Stimulated activated CD8-positive, alpha-beta memory T cell treated with anti-CD3 and anti-CD28 coated beads, Interleukin-4, amount 100 ng/mL, for 1 hour (primary cell): ENCODE results near the gene LENG8.

Source experiments
- DNase-seq, 2 donors: peaks; one replicate each; pipeline ENCODE4 v3.0.0-alpha.2; 2020; ENCODE audit warnings: low read depth in 2 of 2, low spot score in 1 of 2

Gene LENG8

DNA sequence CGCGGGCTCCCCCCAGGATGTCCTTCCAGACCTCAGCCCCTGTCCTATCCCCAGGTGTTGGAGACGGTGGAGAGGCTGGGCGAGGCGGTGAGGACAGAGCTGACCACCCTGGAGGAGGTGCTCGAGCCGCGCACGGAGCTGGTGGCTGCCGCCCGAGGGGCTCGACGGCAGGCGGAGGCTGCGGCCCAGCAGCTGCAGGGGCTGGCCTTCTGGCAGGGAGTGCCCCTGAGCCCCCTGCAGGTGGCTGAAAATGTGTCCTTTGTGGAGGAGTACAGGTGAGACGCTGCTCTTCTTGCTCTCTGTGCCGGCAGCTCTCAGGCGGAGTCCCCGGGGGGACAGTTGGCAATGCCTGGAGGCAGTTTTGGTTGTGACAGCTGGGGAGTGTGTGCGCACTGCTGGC is 26.9 kb upstream of the LENG8 start:
- no peak for DNase-seq

DNA sequence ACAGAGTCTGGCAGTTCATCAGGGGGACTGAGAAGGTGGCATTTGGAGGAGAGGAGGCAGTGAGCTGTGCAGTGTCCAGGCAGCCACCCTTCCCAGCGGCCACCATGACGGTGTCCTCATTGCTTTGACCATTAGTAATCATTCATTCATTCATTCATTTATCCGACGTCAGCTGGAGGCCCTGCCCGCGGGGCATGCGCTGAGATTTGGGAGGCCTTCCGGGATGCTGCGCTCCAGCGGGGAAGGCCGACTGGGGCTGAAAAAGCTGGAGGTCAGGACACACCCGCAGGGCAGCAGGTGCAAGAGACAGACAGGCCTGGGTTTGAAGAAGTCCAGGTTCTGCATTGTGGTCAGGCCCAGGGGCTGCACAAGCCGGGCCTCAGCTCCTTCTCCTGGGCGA is 24.8 kb upstream of the LENG8 start:
- DNase-seq = no peak

DNA sequence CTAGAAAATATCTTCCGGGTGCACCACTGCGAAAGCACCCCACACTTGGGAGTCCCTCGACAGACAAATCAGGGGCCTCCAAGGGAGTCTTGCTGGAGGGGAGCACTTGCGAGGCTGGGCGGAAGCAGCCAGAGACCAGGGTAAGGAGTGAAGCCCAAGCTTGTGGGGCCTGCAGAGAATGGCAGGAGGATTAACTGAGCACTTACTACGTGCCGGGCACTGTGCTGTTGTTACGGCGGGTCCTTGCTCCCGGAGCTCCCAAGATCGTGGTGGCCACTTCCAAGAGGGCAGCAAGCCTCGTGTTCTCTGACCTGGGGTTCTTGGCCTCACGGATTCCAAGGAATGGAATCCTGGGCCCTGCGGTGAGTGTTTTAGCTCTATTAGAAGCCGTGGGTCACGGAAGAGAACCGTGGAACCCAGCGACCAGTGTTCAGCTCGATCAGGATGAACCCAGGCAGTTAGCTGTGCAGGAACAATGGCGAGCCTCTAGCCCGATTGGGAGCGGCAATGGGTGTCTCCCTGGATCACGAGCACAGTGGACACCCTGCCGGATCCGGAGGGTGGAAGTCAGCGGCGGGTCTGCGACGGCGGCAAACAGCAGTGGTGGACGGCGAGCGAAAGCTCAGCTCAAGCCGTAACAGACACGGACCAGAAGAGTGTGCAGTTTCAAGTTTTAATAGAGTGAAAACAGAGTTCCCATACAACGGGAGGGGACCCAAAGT is 24.2 kb upstream of the LENG8 start:
- no peak for DNase-seq

- no peak for DNase-seq
These were observed 23.6 kb upstream of the LENG8 start for GRCh38 chr19:54425382-54425723.

DNA sequence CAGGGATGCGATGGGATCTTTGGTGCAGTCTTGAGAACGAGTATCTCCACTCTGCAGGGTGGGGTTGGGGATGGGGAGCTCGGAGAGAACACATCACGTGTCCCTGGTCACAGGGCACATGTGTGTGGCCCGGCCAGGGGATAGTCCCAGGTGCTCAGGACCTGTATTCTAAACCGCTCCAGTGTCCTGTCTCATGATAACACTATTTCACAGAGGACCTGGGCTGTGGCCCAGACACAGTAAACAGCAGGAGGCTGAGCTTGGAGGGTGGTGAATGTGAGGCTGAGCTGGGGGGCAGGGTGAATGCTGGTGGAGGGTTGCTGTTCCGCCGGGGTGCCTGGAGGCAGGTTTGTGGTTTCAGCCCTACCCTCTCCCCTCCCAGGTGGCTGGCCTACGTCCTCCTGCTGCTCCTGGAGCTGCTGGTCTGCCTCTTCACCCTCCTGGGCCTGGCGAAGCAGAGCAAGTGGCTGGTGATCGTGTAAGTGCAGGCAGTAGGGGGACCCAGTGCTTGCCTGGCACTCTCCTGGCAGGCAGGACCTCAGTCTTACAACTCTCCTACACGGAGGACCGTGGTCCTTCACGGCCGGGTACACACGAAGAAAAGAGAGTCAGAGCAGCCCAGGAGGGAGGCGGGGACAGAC is 22.6 kb upstream of the LENG8 start:
- DNase-seq = no peak

GRCh38 chr19:54427586-54427985 is 21.4 kb upstream of the LENG8 start:
- no peak for DNase-seq

DNA sequence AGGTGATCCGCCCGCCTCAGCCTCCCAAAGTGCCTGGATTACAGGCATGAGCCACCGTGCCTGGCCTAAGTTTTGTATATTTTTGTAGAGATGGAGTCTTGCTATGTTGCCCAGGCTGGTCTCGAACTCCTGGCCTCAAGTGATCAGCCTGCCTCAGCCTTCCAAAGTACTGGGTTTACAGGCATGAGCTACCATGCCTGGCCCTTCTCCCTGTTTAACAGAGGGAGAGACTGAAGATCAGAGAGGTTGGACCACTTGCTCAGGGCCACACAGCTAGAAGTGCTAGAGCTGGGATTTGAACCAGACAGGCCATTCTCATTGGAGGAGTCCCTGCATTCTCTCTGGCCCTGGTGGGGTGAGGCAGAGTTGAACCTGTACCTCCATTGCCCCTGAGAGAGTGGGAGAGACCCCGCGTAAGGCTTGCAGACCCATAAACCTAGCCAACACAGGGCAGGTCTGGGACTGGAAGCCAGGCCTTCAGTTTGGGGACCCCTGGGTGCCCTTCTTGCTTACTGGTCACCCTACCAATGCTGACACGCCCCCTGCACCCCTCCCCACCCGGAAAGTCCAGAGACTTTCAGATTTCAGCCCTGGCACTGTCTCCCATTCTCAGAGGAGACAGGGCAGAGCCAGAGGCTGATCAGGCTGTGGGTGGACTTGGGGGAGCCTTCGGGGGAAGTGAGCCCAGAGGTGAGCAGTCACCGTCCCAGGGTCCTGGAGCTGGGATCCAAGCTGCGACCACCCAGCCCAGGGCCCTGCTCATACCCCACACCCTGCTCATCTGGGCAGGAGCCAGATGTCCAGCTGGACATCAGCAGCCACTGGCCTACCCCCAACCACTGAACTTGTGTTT is 20.4 kb upstream of the LENG8 start:
- DNase-seq = no peak

GRCh38 chr19:54429176-54429495 is 19.9 kb upstream of the LENG8 start:
- DNase-seq = no peak

DNA sequence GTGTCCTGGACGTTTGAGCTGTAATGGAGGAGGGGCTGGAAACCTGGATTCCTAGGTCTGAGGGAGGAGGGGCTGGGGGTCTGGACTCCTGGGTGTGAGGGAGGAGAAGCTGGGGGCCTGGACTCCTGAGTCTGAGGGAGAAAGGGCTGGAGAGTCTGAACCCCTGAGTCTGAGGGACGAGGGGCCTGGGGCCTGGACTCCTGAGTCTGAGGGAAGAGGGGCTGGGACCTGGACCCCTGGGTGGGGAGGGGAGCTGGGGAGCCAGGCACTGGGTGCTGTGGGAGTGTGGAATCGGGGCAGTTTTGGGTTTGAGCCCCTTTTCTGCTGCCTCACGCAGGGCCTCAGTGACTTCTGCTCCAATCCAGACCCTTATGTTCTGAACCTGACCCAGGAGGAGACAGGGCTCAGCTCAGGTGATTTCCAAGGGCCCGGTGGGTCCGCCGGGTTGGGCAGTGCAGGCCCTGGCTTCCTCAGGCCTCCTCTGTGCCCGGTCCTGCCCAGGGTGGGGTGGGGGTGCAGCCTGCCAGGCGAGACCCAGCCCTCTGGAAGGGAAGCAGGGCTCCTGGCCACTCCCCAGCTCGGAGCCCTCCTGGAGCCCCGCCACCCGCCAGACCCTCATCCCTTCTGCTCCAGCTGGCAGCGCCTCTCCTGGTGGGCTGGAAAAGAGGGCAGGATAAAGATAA is 19.3 kb upstream of the LENG8 start:
- no peak for DNase-seq

DNA sequence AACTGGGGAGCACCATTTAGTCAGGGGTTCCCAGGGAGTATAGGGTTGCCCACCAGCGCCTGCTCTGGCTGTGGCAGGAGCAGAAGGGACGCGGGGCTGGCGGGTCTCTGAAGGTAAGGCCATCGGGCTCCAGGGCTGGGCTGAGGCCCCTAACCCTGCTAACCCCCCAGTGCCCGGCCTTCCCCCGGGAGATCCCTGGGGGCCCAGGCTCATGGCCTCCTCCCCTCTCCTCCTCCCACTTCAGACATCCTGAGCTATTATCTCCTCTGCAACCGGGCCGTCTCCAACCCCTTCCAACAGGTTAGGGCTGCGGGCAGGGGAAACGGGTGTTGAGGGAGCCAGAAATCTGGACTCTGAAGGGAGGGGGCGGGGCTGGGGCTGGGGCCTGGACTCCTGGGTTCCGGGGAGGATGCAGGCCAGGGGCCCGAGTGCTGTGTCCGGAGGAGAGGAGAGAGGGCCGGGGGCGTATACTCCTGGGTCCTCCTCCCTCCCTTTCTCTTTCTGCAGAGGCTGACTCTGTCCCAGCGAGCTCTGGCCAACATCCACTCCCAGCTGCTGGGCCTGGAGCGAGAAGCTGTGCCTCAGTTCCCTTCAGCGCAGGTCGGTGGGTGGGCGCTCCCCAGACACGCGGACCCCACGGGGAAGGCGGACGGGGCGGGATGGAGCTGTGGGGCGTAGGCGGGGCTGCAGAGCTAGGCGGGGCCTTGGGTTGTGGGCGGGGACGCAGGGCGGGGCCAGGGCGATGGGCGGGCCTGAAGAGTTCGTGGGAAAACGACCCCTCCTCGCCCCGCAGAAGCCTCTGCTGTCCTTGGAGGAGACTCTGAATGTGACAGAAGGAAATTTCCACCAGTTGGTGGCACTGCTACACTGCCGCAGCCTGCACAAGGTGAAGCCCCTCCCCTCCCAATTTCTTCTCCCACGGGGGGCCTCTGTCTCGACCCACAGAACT is 18.4 kb upstream of the LENG8 start:
- no peak for DNase-seq

- no peak for DNase-seq
These were observed 17.7 kb upstream of the LENG8 start for GRCh38 chr19:54431255-54431838.

GRCh38 chr19:54432144-54432738 is 16.8 kb upstream of the LENG8 start:
- no peak for DNase-seq

- no peak for DNase-seq
These were observed 15.3 kb upstream of the LENG8 start for GRCh38 chr19:54433697-54434096.

DNA sequence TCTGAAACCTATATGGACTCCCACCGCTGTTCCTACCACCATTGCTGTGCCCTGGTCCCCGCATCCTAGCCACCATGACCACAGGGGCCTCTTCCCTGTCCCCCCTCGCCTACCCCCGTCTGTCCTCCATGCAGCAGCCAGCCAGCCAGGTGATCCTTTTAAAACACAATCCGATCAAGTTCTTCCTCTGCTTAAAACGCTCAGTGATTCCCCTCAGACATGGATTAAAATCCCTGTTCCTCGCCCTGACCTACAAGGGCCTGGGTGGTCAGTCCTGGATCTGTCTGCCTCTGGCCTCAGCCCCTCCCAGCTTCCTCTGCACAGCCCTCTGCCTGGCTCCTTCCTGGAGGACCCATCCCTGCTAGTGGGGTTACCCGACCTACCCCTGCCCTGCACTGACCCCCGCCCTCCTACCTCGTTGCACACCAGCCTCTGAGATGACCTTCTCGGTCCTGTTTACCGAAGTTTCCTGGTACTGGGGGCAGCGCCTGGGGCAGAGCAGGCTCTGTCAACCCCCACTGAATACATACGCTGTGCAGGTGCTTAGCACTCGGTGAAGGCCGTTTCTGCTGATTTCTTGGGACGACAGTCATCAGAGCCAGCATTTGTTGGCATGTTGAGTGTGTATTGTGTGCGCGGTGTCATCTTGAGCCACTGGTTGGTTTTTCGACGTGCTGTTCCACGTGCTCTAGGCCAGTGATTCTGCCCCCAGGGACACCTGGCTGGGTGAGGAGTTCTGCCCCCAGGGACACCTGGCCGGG is 14.7 kb upstream of the LENG8 start:
- no peak for DNase-seq

- DNase-seq = no peak
These were observed 14.2 kb upstream of the LENG8 start for GRCh38 chr19:54434873-54435214.

DNA sequence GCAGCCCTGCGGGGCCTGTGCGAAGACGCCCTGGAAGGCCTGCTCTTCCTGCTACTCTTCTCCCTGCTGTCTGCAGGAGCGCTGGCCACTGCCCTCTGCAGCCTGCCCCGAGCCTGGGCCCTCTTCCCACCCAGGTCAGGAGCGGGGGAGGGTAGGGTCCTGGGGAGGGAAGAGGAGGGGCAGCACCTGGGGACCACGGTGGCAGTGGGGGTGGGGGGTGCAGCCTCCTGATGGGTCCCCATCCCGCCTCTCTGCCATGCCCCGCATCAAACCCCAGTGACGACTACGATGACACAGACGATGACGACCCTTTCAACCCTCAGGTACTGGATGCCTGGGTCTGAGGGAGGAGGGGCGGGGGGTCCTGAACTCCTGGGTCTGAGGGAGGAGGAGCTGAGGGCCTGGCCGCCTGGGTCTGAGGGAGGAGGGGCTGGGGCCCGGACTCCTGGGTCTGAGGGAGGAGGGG is 13.4 kb upstream of the LENG8 start:
- no peak for DNase-seq

DNA sequence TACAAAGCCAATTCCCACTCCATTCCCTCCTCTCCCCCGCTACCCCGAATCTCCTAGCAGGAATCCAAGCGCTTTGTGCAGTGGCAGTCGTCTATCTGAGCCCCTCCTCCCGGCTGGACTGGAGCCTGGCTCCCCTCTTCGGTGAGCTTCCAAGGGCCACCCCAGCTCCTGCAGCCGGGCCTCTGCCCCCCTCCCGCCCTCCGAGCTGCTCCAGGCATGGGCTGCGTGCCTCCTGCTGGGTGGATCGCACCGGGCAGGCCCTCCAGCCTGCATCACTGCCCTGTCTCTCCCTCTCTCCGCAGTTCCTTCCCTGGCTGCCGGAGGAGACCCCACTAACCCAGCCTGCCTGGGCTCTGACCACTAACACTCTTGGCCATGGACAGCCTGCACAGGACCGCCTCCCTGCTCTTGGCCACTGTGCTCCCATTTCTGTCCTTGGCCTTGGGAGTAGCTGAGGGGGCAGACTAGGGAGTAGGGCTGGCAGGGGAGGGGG is 12.9 kb upstream of the LENG8 start:
- no peak for DNase-seq

DNA sequence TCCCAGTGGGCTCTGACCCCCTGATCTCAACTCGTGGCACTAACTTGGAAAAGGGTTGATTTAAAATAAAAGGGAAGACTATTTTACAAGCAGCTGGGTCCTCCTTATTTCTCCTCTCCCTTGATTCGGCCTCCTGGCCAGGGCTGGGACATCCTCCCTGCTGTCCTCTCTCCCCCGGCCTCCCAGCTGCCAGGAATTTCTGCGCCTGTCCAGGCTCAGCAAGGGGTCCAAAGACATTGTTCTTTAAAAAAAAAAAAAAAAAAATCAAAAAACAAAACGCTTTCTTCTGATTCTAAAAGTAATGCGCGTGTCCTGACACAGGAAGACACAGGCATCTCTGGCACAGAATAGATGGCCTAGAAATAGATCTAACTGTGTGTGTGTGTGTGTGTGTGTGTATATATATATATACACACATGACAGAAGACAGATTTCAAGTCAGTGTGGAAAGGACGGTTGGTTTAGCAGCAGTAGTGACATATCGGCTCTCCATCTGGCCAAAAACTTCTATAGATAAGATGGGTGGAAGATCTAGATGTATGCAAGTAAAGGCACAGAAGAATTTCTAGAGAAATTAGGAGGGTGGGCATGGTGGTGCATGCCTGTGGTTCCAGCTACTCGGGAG is 12.3 kb upstream of the LENG8 start:
- no peak for DNase-seq
